Measurements from ENCODE around the gene CTSD.

CTSD gene

GRCh38 chr11:1719781-1720180, 43.9 kb downstream of the CTSD start:
- no peak for DNase-seq

- no peak for DNase-seq
Measured at GRCh38 chr11:1718326-1718725, 45.4 kb downstream of the CTSD start.

- DNase-seq = no peak
Measured at GRCh38 chr11:1717745-1718144, 46.0 kb downstream of the CTSD start.

GRCh38 chr11:1714908-1715885, 48.5 kb downstream of the CTSD start:
- no peak for DNase-seq

GRCh38 chr11:1708716-1709115, 55.0 kb downstream of the CTSD start:
- no peak for DNase-seq

- DNase-seq = no peak
Measured at GRCh38 chr11:1707751-1708150, 56.0 kb downstream of the CTSD start.

- no peak for DNase-seq
Measured at GRCh38 chr11:1706634-1707400, 56.9 kb downstream of the CTSD start.

GRCh38 chr11:1705126-1706052, 58.3 kb downstream of the CTSD start:
- no peak for DNase-seq

- DNase-seq = no peak
Measured at GRCh38 chr11:1703146-1703545, 60.6 kb downstream of the CTSD start.

Data from SIG-M5 (cell line).